IPS-20b (cell line): ENCODE measurements around the gene TMEM212.

Experiments
- H3K27ac ChIP-seq: one replicate; pipeline ENCODE4 v1.5.1; 2013; ENCODE audit warnings: low read length
- H3K27me3 ChIP-seq: 2 replicates; pipeline ENCODE4 v1.6.1; 2013; ENCODE audit warnings: mild to moderate bottlenecking, low read length, inconsistent platforms; ENCODE audit not compliant: insufficient read depth
- H3K36me3 ChIP-seq: 2 replicates; pipeline ENCODE4 v1.6.1; 2013; ENCODE audit warnings: low read depth, mild to moderate bottlenecking, inconsistent platforms, low read length, moderate library complexity; ENCODE audit not compliant: insufficient read depth
- H3K4me1 ChIP-seq: 2 replicates; pipeline ENCODE4 v1.6.1; 2013; ENCODE audit warnings: mild to moderate bottlenecking, control low read depth, inconsistent platforms, low read length, moderate library complexity; ENCODE audit not compliant: insufficient read depth
- H3K4me3 ChIP-seq: 2 replicates; pipeline ENCODE4 v1.5.1; 2013; ENCODE audit warnings: mild to moderate bottlenecking, low read length, inconsistent platforms
- H3K9ac ChIP-seq: 2 replicates; pipeline ENCODE4 v1.6.1; 2013; ENCODE audit warnings: low read depth, mild to moderate bottlenecking, inconsistent platforms, low read length, moderate library complexity
- H3K9me3 ChIP-seq: 2 replicates; pipeline ENCODE4 v1.6.1; 2013; ENCODE audit warnings: mild to moderate bottlenecking, low read depth, low read length, inconsistent platforms; ENCODE audit not compliant: insufficient read depth

The TMEM212 gene

DNA sequence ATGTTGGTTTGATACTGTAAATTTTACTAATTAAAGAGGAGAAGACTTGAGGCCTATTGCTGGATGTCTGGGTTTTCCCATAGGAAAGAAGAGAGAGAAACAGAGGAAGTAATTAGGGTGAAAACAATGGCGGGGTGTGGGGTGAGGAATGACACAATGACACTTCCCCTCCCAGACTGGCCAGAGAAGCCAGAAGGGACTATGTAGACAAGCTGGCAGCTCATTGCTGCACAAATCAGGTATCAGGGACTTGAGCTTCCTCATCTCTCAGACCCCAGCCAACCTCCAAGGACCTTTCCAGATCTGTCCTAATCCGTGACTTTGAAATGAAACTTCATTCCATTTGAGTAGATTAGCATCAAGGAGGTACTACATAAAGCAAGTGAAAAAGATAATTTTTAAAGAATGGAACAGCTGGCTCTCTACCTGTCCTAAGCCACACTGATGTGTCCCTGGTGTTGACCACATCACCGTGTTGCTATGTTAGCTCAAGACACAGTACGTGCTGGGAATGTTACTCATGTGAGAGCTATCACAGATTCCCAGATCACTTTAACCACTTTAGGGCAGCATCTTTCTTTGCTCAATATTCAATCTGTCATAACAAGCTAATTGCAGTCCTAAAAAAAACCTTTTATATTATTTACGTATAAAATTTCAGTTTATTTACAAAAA, 22.2 kb downstream of the TMEM212 start:
- Histone ChIP-seq H3K27ac (no peak overlapping the region), H3K36me3 (no peaks in the 10 kb centered on the region), H3K4me3 (no peak overlapping the region), H3K27me3 (no peaks in the 10 kb centered on the region), H3K4me1 (peaks cover 5% of the 10 kb centered on the region; the same call in 1 of the 2 replicates), H3K9me3 (no peaks in the 10 kb centered on the region), H3K9ac (no peak overlapping the region)

DNA sequence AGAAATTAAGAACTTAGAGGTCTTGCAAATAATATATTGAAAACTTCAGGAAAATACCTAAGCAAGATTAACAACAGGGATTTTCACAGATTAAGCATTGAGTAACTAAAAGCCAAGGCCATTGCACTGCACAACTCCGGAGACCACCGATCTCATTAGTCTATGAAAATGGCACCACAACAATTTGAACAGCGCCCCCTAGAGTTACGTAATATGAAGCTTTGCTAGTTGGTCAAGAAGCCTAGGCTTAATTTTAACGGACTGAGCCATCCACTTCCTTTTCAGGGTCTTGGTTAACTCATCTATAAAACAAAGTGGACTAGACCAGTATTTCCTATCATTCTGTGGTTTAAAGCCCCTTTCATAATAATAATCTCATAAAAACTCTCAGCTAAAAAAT, 24.8 kb downstream of the TMEM212 start:
- Histone ChIP-seq H3K36me3 (no peaks in the 10 kb centered on the region), H3K27ac (no peak overlapping the region), H3K9me3 (no peaks in the 10 kb centered on the region), H3K4me1 (peaks cover 2% of the 10 kb centered on the region; the same call in 1 of the 2 replicates), H3K4me3 (no peak overlapping the region), H3K9ac (no peak overlapping the region), H3K27me3 (no peaks in the 10 kb centered on the region)

DNA sequence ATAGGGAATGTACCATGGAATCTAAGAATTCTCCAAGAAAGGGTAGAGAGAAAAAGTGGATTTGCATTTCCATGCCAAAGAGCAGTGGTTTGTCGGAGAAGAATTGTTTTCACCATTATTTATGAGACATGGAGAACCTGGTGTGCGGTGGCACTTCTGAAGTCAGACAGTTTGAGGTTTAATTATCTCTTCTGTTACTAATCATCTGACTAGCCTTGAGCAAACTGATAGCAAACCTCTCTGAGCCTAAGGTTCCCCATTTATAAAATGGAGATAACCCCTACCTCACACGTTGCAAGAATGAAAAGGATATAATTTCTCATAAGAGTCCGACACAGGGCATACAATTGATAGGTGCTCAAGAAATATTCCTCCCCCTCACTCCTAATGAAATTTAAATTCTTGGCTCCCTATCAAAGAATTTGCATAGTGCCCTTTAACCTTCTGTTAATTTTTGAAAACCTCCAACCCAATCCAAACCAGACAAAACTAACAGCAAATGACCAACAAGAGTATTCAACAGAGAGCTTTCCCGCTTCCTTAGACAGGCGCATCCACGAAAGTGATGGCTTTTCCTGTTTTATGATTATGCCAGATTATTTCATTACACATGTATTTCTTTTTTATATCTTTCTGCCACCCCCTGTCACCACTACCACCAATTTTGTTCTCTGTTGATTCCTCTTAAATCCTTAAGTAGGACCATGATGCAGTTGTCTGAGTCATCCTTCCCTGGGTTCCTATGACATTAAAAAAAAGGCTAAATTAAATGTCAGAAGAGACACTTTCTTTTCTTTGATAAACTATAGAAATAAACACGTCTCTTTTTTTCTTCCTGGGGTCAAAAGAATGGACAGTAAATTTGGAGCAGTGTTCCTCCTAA, 28.5 kb downstream of the TMEM212 start:
- H3K4me1 ChIP-seq, result peaks cover 19% of the 10 kb centered on the region
- no peak overlapping the region for H3K9ac ChIP-seq
- no peaks in the 10 kb centered on the region for H3K27me3 ChIP-seq
- H3K4me3 ChIP-seq, result no peak overlapping the region
- H3K9me3 ChIP-seq, result no peaks in the 10 kb centered on the region
- H3K36me3 ChIP-seq, result no peaks in the 10 kb centered on the region
- H3K27ac ChIP-seq, result no peak overlapping the region

DNA sequence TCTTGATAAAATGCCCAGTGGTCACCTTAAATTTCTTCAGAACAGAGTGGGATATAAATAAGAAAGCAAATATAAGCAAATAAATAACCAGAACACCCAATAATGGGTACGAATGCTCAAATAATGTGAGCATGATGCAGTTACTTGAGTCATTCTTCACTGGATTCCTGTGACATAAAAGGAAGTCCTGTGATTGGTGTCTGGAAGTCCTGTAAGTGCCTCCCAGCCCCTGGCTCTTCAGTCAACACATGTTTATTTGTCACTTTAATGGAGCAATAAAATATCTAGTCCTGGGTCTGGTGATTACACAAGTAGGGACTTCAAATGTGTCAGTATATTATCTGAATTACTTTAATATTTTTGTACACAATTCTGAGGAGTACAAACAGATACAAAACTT, 30.4 kb downstream of the TMEM212 start:
- Histone ChIP-seq H3K4me1 (peaks cover 25% of the 10 kb centered on the region), H3K9ac (no peak overlapping the region), H3K27ac (no peak overlapping the region)

DNA sequence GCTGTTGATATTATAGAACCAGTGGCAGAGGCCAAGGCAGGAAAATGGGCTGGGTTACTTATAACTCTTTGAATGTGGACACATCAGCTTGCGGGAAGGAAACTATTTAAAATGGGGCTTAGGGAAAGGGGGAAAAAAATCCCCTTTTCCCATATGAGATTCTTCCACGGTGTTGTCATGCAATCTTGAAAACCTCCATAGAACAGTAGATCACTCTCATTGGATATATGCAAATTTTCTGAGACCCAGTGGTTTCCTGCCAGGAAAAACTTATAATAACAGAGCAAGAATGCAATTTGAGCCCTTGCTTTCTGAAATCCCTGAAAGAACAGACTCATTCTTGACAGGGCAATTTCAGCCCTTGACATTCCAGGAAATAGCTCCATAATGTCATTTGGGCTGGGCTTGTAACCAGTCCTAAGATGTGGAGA, 31.1 kb downstream of the TMEM212 start:
- H3K27me3 ChIP-seq, result no peaks in the 10 kb centered on the region
- no peaks in the 10 kb centered on the region for H3K36me3 ChIP-seq
- no peak overlapping the region for H3K27ac ChIP-seq
- no peak overlapping the region for H3K9ac ChIP-seq
- no peaks in the 10 kb centered on the region for H3K9me3 ChIP-seq
- H3K4me3 ChIP-seq, result no peak overlapping the region; the same call in 1 of the 2 replicates
- peaks cover 31% of the 10 kb centered on the region for H3K4me1 ChIP-seq

More for the DNA sequence above, 30.4 kb downstream of the TMEM212 start:
- no peak overlapping the region for H3K4me3 ChIP-seq
- no peaks in the 10 kb centered on the region for H3K9me3 ChIP-seq
- no peaks in the 10 kb centered on the region for H3K27me3 ChIP-seq
- no peaks in the 10 kb centered on the region for H3K36me3 ChIP-seq

DNA sequence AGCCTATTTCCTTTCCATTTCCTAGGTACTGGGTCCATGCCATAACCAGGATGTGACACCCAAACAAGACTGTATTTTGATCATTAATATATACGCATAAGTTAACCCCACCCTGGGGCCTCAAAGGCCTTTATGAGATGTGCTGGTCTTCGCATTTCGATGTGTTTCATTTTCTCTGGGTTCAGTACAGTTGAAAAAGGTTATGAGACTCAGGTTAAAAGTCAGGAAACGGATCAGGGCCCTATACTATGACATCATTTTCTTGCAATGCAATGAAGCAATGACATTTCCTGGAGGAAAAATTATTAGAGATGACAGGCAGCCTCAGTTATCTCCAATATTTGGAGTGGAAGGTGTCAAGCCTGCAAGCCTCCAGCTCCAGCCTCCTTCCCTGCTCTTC, 31.7 kb downstream of the TMEM212 start:
- no peaks in the 10 kb centered on the region for H3K36me3 ChIP-seq
- H3K9me3 ChIP-seq, result no peaks in the 10 kb centered on the region
- peaks cover 37% of the 10 kb centered on the region for H3K4me1 ChIP-seq
- H3K27me3 ChIP-seq, result no peaks in the 10 kb centered on the region
- no peak overlapping the region for H3K4me3 ChIP-seq
- no peak overlapping the region for H3K9ac ChIP-seq
- no peak overlapping the region for H3K27ac ChIP-seq

DNA sequence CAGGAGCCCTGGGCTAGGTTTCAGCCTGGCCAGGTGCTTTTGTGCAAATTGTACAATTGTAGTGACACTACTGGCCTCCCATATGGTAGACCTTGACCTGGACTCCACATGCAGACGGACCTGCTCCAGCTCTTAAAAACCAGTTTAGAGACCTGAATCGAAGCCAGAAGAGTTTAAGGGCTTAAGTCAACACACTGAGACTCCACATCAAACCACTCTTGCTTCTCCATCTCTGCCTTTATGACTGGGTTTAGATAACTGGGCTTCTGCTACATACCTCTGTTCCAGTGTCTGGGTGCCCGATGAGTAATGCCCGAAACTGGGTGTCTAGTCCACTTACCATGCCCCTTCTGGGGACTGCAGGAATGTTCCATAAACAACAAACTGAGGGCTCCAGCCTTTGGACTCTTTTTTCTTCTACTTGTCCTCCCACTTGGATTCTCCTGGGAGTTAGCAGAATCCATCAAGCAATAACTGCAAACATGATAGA, 32.8 kb downstream of the TMEM212 start:
- Histone ChIP-seq H3K36me3 (no peaks in the 10 kb centered on the region), H3K27me3 (no peaks in the 10 kb centered on the region), H3K9me3 (no peaks in the 10 kb centered on the region), H3K27ac (no peak overlapping the region), H3K9ac (no peak overlapping the region), H3K4me3 (no peak overlapping the region), H3K4me1 (peaks cover 40% of the 10 kb centered on the region)

DNA sequence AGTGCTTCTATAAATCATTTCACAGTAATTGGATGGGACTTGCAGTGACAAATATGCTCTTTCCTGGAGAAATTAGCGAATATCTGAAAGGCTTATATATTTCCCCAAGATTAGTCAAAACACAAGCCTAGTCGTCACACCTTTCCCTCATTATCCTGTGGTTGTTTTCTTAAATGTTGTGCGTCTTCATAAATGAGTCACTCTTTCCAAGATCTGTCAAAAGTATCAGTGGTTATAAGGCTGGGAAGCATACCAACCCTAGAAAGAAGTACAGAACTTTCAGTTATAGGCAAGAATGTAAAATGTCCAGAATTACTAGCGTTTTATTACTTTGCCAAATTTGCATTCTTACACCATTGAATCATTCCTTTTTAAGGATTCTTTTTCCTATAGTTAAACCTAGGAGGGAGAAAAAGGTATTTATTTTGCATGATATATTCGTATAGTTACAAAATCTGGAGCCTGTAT, 33.6 kb downstream of the TMEM212 start:
- no peaks in the 10 kb centered on the region for H3K9me3 ChIP-seq
- no peaks in the 10 kb centered on the region for H3K36me3 ChIP-seq
- H3K4me3 ChIP-seq, result no peak overlapping the region
- H3K27ac ChIP-seq, result no peak overlapping the region
- no peaks in the 10 kb centered on the region for H3K27me3 ChIP-seq
- no peak overlapping the region for H3K9ac ChIP-seq
- H3K4me1 ChIP-seq, result peaks cover 40% of the 10 kb centered on the region

DNA sequence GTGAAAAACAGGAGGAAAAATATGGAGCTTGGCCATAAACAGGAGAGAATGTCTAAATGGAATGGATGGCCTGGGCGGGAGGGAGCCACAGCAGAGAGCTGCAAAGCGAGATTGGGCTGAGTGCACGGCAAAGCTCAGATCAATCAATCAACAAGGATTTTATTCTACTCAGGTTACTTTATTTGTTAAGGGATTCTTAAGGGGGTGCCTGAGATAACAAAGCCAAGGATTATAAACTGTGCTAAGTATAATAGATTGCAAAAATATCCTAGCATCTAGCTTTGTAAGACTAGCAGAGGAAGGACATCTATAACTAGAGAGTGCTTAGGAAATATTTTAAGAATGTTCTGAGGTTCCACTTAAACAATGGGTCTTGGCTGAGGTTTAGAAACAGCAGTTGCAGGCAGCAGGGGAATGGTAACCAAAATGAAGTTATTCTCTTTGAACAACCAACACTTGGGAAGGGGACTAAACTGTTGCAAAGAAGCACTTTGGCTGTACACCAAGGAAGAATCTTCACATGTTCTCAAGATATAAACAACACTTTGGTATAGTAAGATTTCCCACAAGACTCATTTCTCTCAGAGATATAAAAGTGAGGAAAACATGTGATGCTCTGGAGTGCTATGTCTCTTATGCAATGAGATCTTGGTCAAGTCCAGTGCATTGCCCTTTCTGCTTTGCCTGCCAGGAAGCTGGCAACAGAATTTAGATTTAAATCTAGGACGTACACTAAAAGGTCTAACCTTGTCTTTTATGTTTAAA, 35.5 kb downstream of the TMEM212 start:
- H3K9me3 ChIP-seq, result no peaks in the 10 kb centered on the region
- peaks cover 45% of the 10 kb centered on the region for H3K4me1 ChIP-seq
- no peak overlapping the region for H3K4me3 ChIP-seq
- no peak overlapping the region for H3K27ac ChIP-seq
- no peaks in the 10 kb centered on the region for H3K36me3 ChIP-seq
- no peak overlapping the region for H3K9ac ChIP-seq
- no peaks in the 10 kb centered on the region for H3K27me3 ChIP-seq

DNA sequence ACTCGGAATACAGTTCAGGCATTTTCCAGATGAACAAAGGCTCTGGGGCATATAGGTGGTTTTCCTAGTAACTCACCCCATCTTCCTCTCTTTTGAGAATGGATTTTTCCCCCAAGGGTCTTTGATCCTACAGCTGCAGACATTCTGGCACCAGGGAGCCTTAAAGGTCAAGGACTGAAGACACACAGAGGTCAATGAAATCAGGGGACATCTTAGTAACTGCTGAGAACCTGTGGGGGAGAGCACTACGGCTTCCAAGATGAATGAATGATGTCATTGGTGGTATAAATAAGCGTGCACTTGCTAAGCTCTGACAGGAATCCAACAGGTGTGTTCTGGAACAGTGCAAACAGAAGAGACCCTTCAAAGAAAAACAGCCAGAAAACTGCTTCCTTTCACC, 36.3 kb downstream of the TMEM212 start:
- H3K36me3 ChIP-seq, result no peaks in the 10 kb centered on the region
- no peaks in the 10 kb centered on the region for H3K9me3 ChIP-seq
- H3K27me3 ChIP-seq, result no peaks in the 10 kb centered on the region
- H3K4me3 ChIP-seq, result no peak overlapping the region
- H3K4me1 ChIP-seq, result peaks cover 42% of the 10 kb centered on the region
- H3K9ac ChIP-seq, result no peak overlapping the region
- no peak overlapping the region for H3K27ac ChIP-seq

DNA sequence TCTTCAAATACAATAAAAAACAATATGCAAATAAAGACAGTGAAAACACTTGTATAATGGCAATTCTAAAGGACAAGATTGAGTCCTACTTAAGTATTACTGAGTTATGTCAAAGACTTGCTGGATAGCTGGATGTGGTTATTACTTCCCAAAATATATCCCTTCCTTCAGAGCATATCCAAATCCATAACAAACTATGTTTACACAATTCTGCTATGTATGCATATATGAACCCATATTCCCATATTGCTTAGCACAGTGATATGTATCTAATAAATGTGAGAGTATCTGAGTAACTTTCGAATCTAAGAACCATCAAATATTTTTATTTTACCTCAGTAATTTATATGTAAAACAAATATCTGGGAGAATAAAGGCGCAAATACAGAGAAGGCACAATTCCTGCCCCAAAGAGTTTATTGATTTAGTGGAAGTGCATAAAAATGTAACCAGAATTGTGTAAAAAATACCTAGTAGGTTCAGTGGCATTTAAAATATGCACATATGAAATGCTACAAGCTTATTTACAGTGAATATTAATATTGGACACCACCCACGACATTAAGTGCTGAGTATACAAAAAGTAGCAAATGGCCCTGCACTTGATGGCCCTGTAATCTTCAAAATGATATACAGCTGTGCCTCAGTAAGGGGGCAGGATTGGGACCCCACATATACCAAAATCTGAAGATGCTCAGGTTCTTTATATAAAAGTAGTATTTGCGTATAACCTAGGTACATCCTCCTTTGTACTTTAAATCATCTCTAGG, 37.1 kb downstream of the TMEM212 start:
- Histone ChIP-seq H3K4me1 (peaks cover 34% of the 10 kb centered on the region), H3K27me3 (no peaks in the 10 kb centered on the region), H3K36me3 (no peaks in the 10 kb centered on the region), H3K27ac (no peak overlapping the region), H3K4me3 (no peak overlapping the region), H3K9ac (no peak overlapping the region), H3K9me3 (no peaks in the 10 kb centered on the region)
